Activated CD8-positive, alpha-beta memory T cell treated with anti-CD3 and anti-CD28 coated beads, Interleukin-2, amount 10 ng/mL, durations not matched to agents 7 days and 5 days (primary cell): ENCODE results near the gene DLX3. TPM values are rescaled to one million over a fixed set of nuclear protein-coding genes. Genes with fewer than 3 reads are reported as not detected.

Source experiments
- ATAC-seq: fragments of 150-1000 bp; cut with Tn5 transposase; one replicate; pipeline ENCODE4 v1.10.0; 2021; ENCODE audit warnings: moderate library complexity
- CTCF ChIA-PET: fragments of 350-600 bp; sonication (Branson Sonifier 250); formaldehyde crosslinking; loops from one replicate; lab custom pipeline; 2021; ENCODE audit warnings: antibody characterized with exemption; lab: Charles Lee
- DNase-seq: peaks from one replicate; pipeline ENCODE4 v3.0.0-alpha.2; 2020
- H3K27ac Mint-ChIP-seq: one replicate; pipeline ENCODE4 v1.8.0; 2021; ENCODE audit warnings: mild to moderate bottlenecking, mixed read lengths
- H3K27me3 Mint-ChIP-seq: one replicate; pipeline ENCODE4 v1.8.0; 2021; ENCODE audit warnings: mixed read lengths
- H3K36me3 Mint-ChIP-seq: one replicate; pipeline ENCODE4 v1.8.0; 2021; ENCODE audit warnings: mild to moderate bottlenecking, mixed read lengths
- H3K4me1 Mint-ChIP-seq: one replicate; pipeline ENCODE4 v1.8.0; 2021; ENCODE audit warnings: mixed read lengths
- H3K4me3 Mint-ChIP-seq: one replicate; pipeline ENCODE4 v1.8.0; 2021; ENCODE audit warnings: mild to moderate bottlenecking, moderate library complexity, mixed read lengths
- H3K9me3 Mint-ChIP-seq: one replicate; pipeline ENCODE4 v1.8.0; 2022; ENCODE audit warnings: low read depth, mixed read lengths
- total RNA-seq, 2 experiments: library from RNA; stranded (reverse); gene quantifications; one replicate each; pipeline ENCODE4 v1.2.3, GENCODE V29; 2021

Gene DLX3
- total RNA-seq, 2 experiments from 2014 or later = not detected

DNA sequence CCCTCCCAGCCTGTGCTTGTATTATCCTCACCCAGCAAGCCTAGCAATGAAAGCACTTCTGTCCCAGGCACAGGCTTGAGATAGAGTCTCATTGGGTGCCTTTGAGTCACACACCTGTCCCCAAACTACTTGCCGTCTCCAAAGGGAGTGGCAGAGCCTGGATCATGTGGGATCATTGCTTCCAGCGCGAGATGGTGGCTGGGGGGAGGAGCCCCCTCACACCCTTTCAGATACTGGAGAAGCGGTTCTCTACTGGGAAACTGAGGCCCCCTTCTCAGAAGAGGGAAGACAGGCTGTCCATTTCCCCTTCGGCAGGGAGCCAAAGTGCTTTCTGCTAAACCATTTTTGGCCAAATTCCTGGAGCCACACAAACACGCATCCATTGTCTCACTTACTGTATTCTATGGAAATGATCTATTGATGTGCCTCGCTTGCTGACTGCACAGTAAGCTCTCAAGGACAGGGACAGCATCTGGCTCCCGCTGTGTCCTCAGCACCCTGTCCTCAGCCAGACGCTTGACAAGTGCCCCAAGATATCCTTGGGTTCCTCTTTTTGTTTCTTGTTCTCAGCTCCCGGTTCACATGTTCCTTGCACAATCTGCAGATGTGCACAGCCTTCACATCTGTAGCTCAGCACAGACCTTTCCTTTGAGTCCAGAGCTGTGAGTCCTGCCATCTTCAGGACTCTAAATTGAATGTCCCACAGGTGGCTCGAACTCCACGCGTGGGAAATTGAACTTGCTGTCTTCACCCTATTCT, 26.0 kb upstream of the DLX3 start:
- no peak for ATAC-seq
- Mint-ChIP-seq H3K4me1 (no peaks in the 10 kb centered on the region), H3K4me3 (no peak overlapping the region), H3K36me3 (no peaks in the 10 kb centered on the region), H3K27ac (no peak overlapping the region), H3K9me3 (peaks cover 3% of the 10 kb centered on the region), H3K27me3 (peaks cover 23% of the 10 kb centered on the region)
- no peak for DNase-seq
- CTCF ChIA-PET = interaction anchor here (1.2 to 1.8 kb wide), 3 partner anchors 23 to 73 kb away, joined by 3 to 5 read pairs (median 3); no protein-coding TSS in a partner anchor

DNA sequence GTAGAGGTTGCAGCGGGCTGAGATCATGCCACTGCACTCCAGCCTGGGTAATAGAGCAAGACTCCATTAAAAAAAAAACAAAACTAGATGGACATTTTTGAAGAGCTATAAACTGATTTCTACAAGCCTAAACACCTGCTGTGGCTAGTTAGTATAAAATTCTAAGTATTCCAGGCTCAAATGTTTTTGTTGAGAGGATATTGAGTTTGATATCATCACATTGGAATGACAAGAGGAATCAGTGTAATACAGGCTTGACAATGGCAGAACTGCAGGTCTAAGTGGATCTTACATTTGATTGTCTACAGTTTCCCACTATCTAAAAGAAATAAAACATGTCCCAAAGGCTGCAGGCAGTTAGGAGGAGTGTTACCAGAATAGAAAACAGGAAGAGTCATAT, 23.9 kb upstream of the DLX3 start:
- H3K27me3 Mint-ChIP-seq = peaks cover 25% of the 10 kb centered on the region
- no peak overlapping the region for H3K27ac Mint-ChIP-seq
- H3K36me3 Mint-ChIP-seq = peaks cover 1% of the 10 kb centered on the region
- H3K4me3 Mint-ChIP-seq = no peak overlapping the region
- ATAC-seq = no peak
- peaks cover 8% of the 10 kb centered on the region for H3K9me3 Mint-ChIP-seq
- DNase-seq = no peak
- CTCF ChIA-PET = no interaction called here
- H3K4me1 Mint-ChIP-seq = no peaks in the 10 kb centered on the region

DNA sequence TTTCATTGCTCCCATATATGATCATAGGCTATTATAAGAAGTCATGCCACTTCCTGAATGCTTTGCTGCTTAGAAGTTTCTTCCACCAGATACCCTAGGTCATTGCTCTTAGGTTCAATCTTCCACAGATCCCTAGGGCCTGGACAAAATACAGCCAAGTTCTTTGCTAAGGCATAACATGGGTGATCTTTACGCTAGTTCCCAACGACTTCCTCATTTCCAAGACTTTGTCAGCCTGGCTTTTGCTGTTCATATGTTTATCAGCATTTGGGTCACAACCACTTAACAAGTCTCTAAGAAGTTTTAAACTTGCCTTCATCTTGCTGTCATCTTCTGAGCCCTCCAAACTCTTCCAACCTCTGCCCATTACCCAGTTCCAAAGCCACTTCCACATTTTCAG, 20.1 kb upstream of the DLX3 start:
- no peaks in the 10 kb centered on the region for H3K4me1 Mint-ChIP-seq
- DNase-seq = no peak
- H3K9me3 Mint-ChIP-seq = peaks cover 16% of the 10 kb centered on the region
- H3K36me3 Mint-ChIP-seq = peaks cover 5% of the 10 kb centered on the region
- peaks cover 27% of the 10 kb centered on the region for H3K27me3 Mint-ChIP-seq
- ATAC-seq = no peak
- H3K27ac Mint-ChIP-seq = no peak overlapping the region
- no peak overlapping the region for H3K4me3 Mint-ChIP-seq
- CTCF ChIA-PET = interaction anchor here (0.6 to 4.9 kb wide), 4 partner anchors 18 to 79 kb away, joined by 3 to 22 read pairs (median 4); no protein-coding TSS in a partner anchor

DNA sequence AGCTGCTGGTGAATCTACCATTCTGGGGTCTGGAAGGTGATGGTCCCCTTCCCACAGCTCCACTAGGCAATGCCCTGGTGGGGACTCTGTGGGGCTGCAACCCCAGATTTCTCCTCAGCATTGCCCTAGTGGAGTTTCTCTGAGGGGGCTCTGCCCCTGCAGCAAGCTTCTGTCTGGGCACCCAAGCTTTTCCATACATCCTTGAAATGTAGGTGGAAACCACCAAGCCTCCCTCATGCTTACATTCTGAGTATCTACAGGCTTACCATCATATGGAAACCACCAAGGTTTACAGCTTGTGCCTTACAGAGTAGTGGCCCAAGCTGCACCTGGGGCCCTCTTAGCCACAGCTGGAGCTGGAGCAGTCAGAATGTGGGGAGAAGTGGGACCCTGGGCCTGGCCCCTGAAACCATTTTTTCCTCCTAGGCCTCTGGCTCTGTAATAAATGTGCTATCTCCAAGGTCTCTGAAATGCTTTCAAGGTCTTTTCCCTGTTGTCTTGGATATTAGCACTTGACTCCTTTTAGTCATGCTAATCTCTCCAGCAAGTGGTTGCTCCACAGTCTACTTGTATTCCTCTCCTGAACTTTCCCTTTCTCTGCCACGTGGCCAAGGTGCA, 19.6 kb upstream of the DLX3 start:
- H3K9me3 Mint-ChIP-seq = peaks cover 16% of the 10 kb centered on the region
- H3K4me1 Mint-ChIP-seq = no peaks in the 10 kb centered on the region
- H3K27me3 Mint-ChIP-seq = peaks cover 28% of the 10 kb centered on the region
- peaks cover 5% of the 10 kb centered on the region for H3K36me3 Mint-ChIP-seq
- ATAC-seq (no peak), DNase-seq (no peak)
- CTCF ChIA-PET = interaction anchor here (0.6 to 4.9 kb wide), 4 partner anchors 13 to 80 kb away, joined by 3 to 22 read pairs (median 3); no protein-coding TSS in a partner anchor
- H3K4me3 Mint-ChIP-seq = no peak overlapping the region
- no peak overlapping the region for H3K27ac Mint-ChIP-seq

DNA sequence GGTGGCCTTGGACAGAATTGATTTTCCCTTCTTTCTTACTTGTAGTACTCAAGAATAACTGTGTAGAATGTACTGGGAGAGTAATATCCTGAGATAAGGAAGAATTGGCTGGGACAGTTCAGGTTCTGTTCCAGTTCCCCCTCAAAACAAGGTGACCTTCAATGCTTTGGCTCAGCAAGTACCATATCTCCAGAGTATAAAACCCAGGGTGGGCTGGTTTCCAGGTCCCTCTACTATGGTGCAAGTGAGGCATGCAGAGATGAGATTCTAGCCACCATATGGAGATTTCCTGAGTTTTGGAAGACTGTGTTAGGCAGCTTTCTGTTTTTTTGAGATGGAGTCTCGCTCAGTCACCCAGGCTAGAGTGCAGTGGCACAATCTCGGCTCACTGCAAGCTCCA, 18.1 kb upstream of the DLX3 start:
- no peak for DNase-seq
- CTCF ChIA-PET = interaction anchor here (4.9 kb wide), 1 partner anchor 16 kb away, joined by 22 read pairs; no protein-coding TSS in a partner anchor
- Mint-ChIP-seq H3K4me1 (no peaks in the 10 kb centered on the region), H3K27ac (no peak overlapping the region), H3K4me3 (no peak overlapping the region), H3K36me3 (peaks cover 5% of the 10 kb centered on the region), H3K27me3 (peaks cover 37% of the 10 kb centered on the region), H3K9me3 (peaks cover 16% of the 10 kb centered on the region)
- ATAC-seq = no peak

DNA sequence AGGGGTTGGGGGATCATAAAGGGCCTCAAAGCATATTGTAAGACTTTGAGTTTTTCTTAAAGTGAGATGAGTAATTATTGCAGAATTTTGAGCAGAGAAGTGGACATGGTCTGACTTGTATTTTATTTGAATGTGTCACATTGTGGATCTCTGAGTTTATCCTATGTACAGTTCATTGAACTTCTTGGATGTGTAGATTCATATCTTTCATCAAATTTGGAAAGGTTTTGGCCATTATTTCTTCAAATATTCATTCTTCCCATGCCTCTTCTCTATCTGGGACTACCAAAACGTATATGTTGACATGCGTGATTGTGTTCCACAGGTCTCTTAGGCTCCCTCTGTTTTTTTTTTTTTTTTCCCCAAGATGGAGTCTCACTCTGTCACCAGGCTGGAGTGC, 14.3 kb upstream of the DLX3 start:
- peaks cover 46% of the 10 kb centered on the region for H3K27me3 Mint-ChIP-seq
- no peak overlapping the region for H3K4me3 Mint-ChIP-seq
- H3K9me3 Mint-ChIP-seq = peaks cover 11% of the 10 kb centered on the region
- peaks cover 5% of the 10 kb centered on the region for H3K36me3 Mint-ChIP-seq
- CTCF ChIA-PET = interaction anchor here (0.9 kb wide), 1 partner anchor 12 kb away, joined by 3 read pairs; no protein-coding TSS in a partner anchor
- DNase-seq (no peak), ATAC-seq (no peak)
- no peak overlapping the region for H3K27ac Mint-ChIP-seq
- no peaks in the 10 kb centered on the region for H3K4me1 Mint-ChIP-seq

DNA sequence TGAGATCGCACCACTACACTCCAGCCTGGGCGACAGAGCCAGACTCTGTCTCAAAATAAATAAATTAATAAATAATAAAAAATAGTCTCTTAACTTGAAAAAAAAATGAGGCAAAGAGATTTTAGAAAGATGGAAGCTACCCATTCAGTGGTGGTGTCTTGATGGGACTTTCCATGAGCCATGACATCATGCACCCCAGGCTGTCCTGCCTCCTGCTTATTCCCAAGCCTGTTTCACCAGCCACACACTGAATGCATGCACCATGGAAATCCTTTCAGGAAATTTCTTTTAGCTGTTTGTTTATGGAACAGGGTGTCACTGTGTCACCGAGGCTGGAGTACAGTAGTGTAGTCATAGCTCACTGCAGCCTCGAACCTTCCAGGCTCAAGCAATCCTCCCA, 8.9 kb upstream of the DLX3 start:
- no peak overlapping the region for H3K4me3 Mint-ChIP-seq
- no peak for ATAC-seq
- H3K9me3 Mint-ChIP-seq = no peaks in the 10 kb centered on the region
- H3K4me1 Mint-ChIP-seq = no peaks in the 10 kb centered on the region
- H3K36me3 Mint-ChIP-seq = no peaks in the 10 kb centered on the region
- H3K27ac Mint-ChIP-seq = no peak overlapping the region
- DNase-seq = no peak
- CTCF ChIA-PET = interaction anchor here (2.0 kb wide), 1 partner anchor 52 kb away, joined by 10 read pairs; no protein-coding TSS in a partner anchor
- peaks cover 62% of the 10 kb centered on the region for H3K27me3 Mint-ChIP-seq

DNA sequence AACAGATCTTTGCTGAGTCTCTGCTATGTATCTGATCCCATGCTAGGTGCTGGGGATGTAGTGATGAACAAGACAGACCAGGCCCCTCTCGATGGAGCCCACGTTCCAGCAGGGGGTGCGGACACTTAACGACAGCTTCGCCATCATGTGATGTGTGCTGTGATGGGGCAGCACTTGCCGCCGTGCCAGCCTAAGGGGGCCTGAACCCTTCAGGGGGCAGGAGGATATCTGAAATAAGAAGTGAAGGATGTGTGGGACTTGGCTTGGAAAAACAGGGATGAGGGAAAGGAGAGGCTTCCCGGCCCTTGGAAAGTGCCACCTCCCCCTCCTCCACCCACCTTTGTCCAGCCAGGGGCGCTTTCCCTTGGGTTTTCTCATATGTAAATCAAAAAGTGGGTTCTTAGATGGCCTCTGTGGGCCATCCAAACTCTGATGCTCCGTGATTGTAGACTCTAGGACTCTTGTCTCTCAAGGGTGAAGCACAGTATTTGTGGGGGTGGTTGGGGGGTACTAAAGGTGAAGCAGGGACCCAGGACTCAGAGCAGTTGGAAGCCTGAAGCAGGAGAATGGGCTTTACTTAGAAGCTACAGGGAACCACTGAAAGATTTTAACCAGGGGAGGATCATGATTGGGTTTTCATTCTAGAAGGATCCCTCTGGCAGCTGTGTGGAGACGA, 4.0 kb upstream of the DLX3 start:
- Mint-ChIP-seq H3K27me3 (peaks cover 70% of the 10 kb centered on the region), H3K27ac (no peak overlapping the region), H3K9me3 (no peaks in the 10 kb centered on the region), H3K36me3 (no peaks in the 10 kb centered on the region), H3K4me3 (no peak overlapping the region), H3K4me1 (peaks cover 22% of the 10 kb centered on the region)
- ATAC-seq (no peak), DNase-seq (no peak)
- CTCF ChIA-PET = interaction anchor here (0.6 to 11.1 kb wide), 59 partner anchors 10 to 564 kb away, joined by 3 to 273 read pairs (median 6); partner anchors contain the start of genes DLX4, ITGA3, KAT7 and NGFR

DNA sequence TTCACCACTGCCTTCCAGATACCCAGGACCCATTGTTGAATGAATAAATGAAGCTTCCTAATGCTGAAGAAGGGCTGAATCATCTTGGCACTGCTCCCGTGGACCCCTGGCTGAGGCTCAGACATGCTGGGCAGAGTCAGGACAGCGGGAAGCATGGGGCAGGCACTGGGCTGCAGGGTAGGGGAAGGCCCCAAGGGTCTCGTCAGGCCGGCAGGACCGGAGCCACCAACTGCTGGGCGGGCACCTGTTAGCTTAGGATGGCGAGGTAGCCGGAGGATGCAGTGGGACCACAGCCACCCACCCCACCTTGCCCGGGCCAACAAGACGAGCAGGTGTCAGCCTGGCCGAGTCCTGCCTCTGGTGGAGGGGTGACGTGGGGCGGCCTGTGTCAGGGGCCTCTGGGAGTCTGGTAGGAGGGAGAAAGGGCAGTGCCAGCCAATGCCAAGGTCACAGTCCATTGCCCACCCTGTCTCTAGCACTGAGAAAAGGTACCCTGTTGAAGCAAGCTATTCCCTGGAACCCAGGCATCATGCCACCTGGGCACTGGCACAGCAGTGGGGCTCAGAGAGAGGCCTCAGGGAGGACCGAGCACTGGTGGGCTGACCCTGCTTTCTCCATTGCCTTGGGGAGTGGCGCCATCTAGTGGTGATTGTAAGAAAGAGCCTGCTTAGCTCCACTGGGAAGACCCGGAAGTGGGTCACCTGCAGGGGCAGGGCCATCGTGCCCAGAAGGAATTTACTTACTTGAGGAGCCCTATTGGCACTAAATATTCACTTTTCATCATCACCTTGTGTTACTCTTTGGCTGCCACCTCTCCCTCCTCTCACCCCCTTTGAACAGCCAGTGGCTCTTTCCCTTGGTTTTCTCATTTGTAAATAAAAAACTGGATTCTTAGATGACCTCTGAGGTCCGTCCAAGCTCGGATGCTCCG, 3.0 kb upstream of the DLX3 start:
- no peaks in the 10 kb centered on the region for H3K36me3 Mint-ChIP-seq

DNA sequence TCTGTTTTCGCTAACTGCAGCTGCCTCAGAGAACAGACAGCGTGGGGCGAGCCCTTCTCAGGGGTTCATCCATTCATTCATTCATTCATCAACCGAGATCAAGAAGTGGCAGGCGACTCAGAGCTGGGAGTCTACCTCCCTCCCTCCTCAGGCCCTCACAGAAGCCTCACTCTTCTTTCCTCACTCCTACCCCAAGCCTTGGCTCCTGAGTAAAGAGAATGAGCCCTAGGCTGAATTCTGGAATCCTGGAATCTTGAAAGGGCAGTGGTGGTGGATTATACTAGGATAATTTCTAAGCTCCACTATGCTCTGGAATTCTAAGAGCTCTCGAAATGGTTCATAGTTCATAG, 2.3 kb upstream of the DLX3 start:
- no peak for ATAC-seq
- no peak overlapping the region for H3K27ac Mint-ChIP-seq
- DNase-seq = no peak
- no peak overlapping the region for H3K4me3 Mint-ChIP-seq
- CTCF ChIA-PET = interaction anchor here (0.7 to 11.1 kb wide), 53 partner anchors 8 to 584 kb away, joined by 3 to 273 read pairs (median 8); partner anchors contain the start of genes DLX4, ITGA3, KAT7 and NXPH3
- no peaks in the 10 kb centered on the region for H3K36me3 Mint-ChIP-seq
- H3K9me3 Mint-ChIP-seq = no peaks in the 10 kb centered on the region
- H3K4me1 Mint-ChIP-seq = peaks cover 27% of the 10 kb centered on the region
- peaks cover 73% of the 10 kb centered on the region for H3K27me3 Mint-ChIP-seq

More for the DNA sequence above, 3.0 kb upstream of the DLX3 start:
- DNase-seq (peak; percentile 90), ATAC-seq (peak; percentile 93)
- H3K4me3 Mint-ChIP-seq = no peak overlapping the region
- no peaks in the 10 kb centered on the region for H3K9me3 Mint-ChIP-seq
- CTCF ChIA-PET = interaction anchor here (0.6 to 11.1 kb wide), 67 partner anchors 8 to 563 kb away, joined by 3 to 273 read pairs (median 5); partner anchors contain the start of genes DLX4, ITGA3, KAT7 and NGFR
- H3K27me3 Mint-ChIP-seq = peaks cover 71% of the 10 kb centered on the region
- no peak overlapping the region for H3K27ac Mint-ChIP-seq
- peaks cover 24% of the 10 kb centered on the region for H3K4me1 Mint-ChIP-seq

DNA sequence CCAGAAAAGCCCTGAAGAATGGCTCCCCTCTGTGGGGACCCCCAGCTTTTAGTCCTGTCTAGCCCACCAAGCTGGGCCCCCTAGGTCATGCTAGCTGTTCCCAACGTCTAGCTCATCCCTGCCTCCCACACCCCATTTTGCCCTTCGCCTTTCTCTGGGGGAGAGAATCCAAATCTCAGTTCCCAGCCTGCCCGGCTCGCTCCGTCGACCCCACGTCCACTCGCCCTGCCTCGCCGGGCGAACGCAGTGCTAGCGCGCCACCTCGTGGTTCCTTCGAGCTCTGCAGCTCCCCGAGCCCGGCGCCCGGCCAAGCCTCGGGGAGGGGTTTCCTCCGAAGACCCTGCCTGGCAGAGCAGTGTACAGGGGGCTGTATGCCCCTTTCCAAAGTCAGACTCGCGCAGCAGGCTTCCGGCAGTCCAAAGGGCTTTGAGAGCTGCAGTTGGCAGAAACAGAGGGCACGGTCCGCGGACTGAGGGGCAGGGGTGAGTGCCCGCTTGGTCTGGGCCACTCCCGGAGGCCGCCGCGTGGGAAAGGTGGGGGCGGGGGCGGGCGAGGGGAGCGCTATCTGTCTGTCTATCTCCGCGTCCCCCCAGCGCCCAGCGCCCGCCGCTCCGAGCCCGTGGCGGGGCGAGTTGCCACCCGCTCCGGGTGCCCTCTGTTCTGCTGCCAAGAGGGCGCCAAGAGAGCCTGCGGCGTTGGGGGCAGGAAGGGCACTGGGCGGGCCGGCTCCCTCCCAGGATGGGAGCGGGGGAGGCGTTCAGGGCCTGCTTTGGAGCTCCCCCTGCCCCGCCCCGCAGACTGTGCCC, 1.7 kb upstream of the DLX3 start:
- Mint-ChIP-seq H3K27me3 (peaks cover 71% of the 10 kb centered on the region), H3K4me1 (peaks cover 27% of the 10 kb centered on the region), H3K9me3 (no peaks in the 10 kb centered on the region), H3K4me3 (no peak overlapping the region), H3K36me3 (no peaks in the 10 kb centered on the region), H3K27ac (no peak overlapping the region)
- ATAC-seq = peak; percentile 25
- DNase-seq = peak; percentile 68
- CTCF ChIA-PET = interaction anchor here (0.6 to 11.1 kb wide), 54 partner anchors 8 to 584 kb away, joined by 3 to 273 read pairs (median 6); partner anchors contain the start of genes DLX4, ITGA3, KAT7 and NXPH3
